Mesothelial cell of epicardium (in vitro differentiated cells): ENCODE measurements around the gene CRB3. TPM values are rescaled to one million over a fixed set of nuclear protein-coding genes. Genes with fewer than 3 reads are reported as not detected.

Experiments
- DNase-seq, 2 experiments: peaks; one replicate each; pipeline ENCODE4 v3.0.0; 2021; ENCODE audit warnings: low spot score in 2 of 2; ENCODE audit not compliant: unreplicated experiment in 2 of 2
- H3K27ac Mint-ChIP-seq: 2 replicates; pipeline ENCODE4 v1.8.0; 2021; ENCODE audit warnings: mixed read lengths
- H3K27me3 Mint-ChIP-seq: 2 replicates; pipeline ENCODE4 v1.8.0; 2021; ENCODE audit warnings: low read depth, mixed read lengths
- H3K36me3 Mint-ChIP-seq: 2 replicates; pipeline ENCODE4 v1.8.0; 2021; ENCODE audit warnings: mixed read lengths
- H3K4me1 Mint-ChIP-seq: 2 replicates; pipeline ENCODE4 v1.8.0; 2021; ENCODE audit warnings: mixed read lengths
- H3K4me3 Mint-ChIP-seq: 2 replicates; pipeline ENCODE4 v1.8.0; 2021; ENCODE audit warnings: mild to moderate bottlenecking, moderate library complexity, mixed read lengths
- H3K9me3 Mint-ChIP-seq: 2 replicates; pipeline ENCODE4 v1.8.0; 2021; ENCODE audit warnings: mixed read lengths
- total RNA-seq: library from RNA; stranded (reverse); gene quantifications from 3 replicates; pipeline ENCODE4 v1.2.1, GENCODE V29; 2021
- TF ChIP-seq, protein P1 (sequence below): fragments of 200-600 bp; sonication (generic); IDR thresholded peaks from one replicate; pipeline ENCODE4 v1.5.0; 2021; ENCODE audit warnings: antibody characterized with exemption; ENCODE audit not compliant: unreplicated experiment

The CRB3 gene
- total RNA-seq, 1 donor from 2014 or later: 20.6 TPM

DNA sequence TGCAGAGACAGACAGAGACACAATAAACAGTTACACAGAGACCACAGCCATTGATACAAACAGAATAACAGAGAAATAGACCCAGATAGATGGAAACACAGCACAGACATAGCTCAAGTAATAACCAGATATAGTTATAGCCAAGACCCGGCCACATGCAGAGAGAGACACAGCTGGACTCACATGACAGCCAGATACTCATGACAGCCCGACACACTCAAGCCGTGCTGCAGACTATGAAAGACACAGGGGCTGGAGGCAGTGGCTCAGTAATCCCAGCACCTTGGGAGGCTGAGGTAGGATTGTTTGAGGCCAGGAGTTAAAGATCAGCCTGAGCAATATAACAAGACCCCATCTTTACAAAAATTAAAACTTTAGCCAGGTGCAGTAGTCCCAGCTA, 19.2 kb downstream of the CRB3 start:
- TF ChIP-seq, protein P1, sequence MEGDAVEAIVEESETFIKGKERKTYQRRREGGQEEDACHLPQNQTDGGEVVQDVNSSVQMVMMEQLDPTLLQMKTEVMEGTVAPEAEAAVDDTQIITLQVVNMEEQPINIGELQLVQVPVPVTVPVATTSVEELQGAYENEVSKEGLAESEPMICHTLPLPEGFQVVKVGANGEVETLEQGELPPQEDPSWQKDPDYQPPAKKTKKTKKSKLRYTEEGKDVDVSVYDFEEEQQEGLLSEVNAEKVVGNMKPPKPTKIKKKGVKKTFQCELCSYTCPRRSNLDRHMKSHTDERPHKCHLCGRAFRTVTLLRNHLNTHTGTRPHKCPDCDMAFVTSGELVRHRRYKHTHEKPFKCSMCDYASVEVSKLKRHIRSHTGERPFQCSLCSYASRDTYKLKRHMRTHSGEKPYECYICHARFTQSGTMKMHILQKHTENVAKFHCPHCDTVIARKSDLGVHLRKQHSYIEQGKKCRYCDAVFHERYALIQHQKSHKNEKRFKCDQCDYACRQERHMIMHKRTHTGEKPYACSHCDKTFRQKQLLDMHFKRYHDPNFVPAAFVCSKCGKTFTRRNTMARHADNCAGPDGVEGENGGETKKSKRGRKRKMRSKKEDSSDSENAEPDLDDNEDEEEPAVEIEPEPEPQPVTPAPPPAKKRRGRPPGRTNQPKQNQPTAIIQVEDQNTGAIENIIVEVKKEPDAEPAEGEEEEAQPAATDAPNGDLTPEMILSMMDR: no peak
- Mint-ChIP-seq H3K4me1 (no peaks in the 10 kb centered on the region), H3K27ac (no peak overlapping the region), H3K4me3 (no peak overlapping the region), H3K27me3 (peaks cover 19% of the 10 kb centered on the region), H3K36me3 (no peaks in the 10 kb centered on the region), H3K9me3 (no peaks in the 10 kb centered on the region)
- DNase-seq: no peak

DNA sequence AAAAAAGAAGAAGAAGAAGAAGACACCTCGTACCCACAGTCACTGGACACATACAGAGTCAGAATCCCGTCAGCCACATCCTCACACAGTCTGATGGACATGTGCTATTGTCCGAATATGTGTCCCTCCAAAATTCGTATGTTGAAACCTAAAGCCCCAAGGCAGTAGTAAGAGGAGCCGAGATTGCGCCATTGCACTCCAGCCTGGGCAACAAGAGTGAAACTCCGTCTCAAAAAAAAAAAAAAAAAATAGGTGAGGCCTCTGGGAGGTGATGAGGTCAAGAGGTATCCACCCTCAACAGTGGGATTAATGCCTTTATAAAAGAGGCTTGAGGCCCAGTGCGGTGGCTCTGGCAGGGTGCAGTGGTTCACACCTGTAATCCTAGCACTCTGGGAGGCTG, 20.2 kb downstream of the CRB3 start:
- no peak for DNase-seq
- Mint-ChIP-seq H3K4me1 (no peaks in the 10 kb centered on the region), H3K36me3 (no peaks in the 10 kb centered on the region), H3K9me3 (no peaks in the 10 kb centered on the region), H3K27me3 (peaks cover 21% of the 10 kb centered on the region), H3K4me3 (no peak overlapping the region), H3K27ac (no peak overlapping the region)
- TF ChIP-seq, protein P1: no peak

DNA sequence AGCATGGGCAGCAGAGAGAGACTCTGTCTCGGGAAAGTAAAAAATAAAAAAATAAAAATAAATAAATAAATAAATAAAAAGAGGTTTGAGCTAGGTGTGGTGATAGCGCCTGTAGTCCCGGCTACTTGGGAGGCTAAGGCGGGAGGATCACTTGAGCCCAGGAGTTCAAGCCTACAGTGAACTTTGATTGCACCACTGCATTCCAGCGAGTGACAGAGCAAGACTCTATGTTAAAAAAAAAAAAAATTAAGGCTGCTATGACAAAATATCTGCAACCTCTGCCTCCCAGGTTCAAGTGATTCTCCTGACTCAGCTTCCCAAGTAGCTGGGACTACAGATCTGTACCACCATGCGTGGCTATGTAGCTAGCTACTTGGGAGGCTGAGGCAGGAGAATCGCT, 20.8 kb downstream of the CRB3 start:
- Mint-ChIP-seq H3K36me3 (no peaks in the 10 kb centered on the region), H3K9me3 (no peaks in the 10 kb centered on the region), H3K27me3 (peaks cover 23% of the 10 kb centered on the region), H3K4me1 (no peaks in the 10 kb centered on the region), H3K27ac (no peak overlapping the region), H3K4me3 (no peak overlapping the region)
- TF ChIP-seq, protein P1: no peak
- no peak for DNase-seq

DNA sequence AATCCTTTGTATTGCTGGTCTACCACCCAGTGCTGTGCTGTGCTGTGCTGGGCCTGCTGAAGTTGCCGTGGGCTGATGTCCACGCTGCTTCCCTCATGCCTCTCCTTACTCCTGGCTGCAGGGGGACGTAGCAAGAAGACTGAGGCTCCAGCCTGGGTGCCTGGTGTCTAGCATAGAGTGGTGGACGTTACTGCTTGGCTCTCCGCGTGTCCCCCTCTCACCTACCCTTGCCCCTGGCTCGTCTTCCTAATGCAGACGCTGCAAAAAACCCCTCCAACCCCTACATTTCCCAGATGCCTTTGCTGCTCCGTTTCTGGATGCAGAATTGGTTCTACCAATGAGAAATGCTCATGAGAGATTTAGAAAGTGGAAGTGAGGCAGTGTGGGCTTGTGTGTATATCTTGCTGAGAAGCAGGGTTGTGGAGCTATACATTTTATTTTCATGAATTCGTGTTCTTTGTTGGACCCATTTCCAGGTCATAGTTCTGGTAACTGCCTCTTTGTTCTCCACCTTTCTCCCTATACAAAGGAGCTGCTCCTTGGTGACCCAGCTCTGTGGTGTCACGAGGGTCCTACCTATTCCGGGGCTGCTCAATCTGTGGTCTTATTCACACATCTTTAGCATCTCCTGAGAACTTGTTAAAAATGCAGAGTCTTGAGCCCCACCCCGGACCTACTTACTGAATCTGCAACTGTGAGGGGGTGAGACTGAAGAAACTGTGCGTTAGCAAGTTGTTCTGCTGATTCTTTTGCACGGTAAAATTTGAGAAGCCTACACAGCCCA, 25.4 kb downstream of the CRB3 start:
- H3K9me3 Mint-ChIP-seq: peaks cover 8% of the 10 kb centered on the region
- H3K27ac Mint-ChIP-seq: no peak overlapping the region

DNA sequence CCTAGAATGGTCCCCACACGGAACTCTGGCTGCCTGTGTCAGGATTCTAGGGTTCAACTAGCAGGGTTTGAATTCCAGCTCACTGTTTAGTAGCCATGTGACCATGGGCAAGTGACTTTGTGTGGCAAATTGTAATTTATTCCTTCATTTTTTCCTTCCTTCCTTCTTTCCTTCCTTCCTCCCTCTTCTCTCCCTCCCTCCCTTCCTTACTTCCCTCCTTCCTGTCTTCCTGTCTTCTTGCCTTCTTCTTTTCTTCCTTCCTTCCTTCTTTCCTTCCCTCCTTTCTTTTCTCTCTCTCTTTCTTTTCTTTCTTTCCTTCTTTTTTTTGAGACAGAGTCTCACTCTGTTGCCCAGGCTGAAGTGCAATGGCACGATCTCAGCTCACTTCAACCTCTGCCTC, 26.1 kb downstream of the CRB3 start:
- Mint-ChIP-seq H3K4me1 (no peaks in the 10 kb centered on the region), H3K36me3 (no peaks in the 10 kb centered on the region), H3K27me3 (peaks cover 10% of the 10 kb centered on the region), H3K9me3 (peaks cover 8% of the 10 kb centered on the region), H3K27ac (no peak overlapping the region), H3K4me3 (no peak overlapping the region)
- no peak for DNase-seq
- TF ChIP-seq, protein P1: no peak

More for the DNA sequence above, 25.4 kb downstream of the CRB3 start:
- TF ChIP-seq, protein P1: no peak
- Mint-ChIP-seq H3K36me3 (no peaks in the 10 kb centered on the region), H3K4me1 (no peaks in the 10 kb centered on the region), H3K4me3 (no peak overlapping the region), H3K27me3 (peaks cover 10% of the 10 kb centered on the region)
- no peak for DNase-seq
